HEK293 (cell line): ENCODE data around the gene RAF1.

Experiments
- KLF1 ChIP-seq: fragments of 450-650 bp; formaldehyde crosslinking; IDR thresholded peaks from 2 replicates; pipeline ENCODE4 v1.5.1; 2016; ENCODE audit warnings: missing biosample characterization, missing genetic modification characterization
- KLF10 ChIP-seq: fragments of 450-650 bp; IDR thresholded peaks from 2 replicates; pipeline ENCODE4 v1.5.1; 2018; ENCODE audit warnings: missing biosample characterization, mild to moderate bottlenecking, missing genetic modification characterization
- KLF8 ChIP-seq: fragments of 450-650 bp; formaldehyde crosslinking; IDR thresholded peaks from 2 replicates; pipeline ENCODE4 v1.5.1; 2016; ENCODE audit warnings: missing biosample characterization, missing genetic modification characterization
- PRDM6 ChIP-seq: fragments of 450-650 bp; formaldehyde crosslinking; IDR thresholded peaks from 2 replicates; pipeline ENCODE4 v1.5.1; 2017; ENCODE audit warnings: missing biosample characterization, missing genetic modification characterization
- REPIN1 ChIP-seq: fragments of 450-650 bp; formaldehyde crosslinking; IDR thresholded peaks from 2 replicates; pipeline ENCODE4 v1.5.1; 2017; ENCODE audit warnings: missing biosample characterization, missing genetic modification characterization, low read depth
- SP2 ChIP-seq: fragments of 450-650 bp; formaldehyde crosslinking; IDR thresholded peaks from 2 replicates; pipeline ENCODE4 v1.5.1; 2016; ENCODE audit warnings: missing biosample characterization, missing genetic modification characterization
- SP3 ChIP-seq: fragments of 450-650 bp; formaldehyde crosslinking; IDR thresholded peaks from 2 replicates; pipeline ENCODE4 v1.5.1; 2016; ENCODE audit warnings: missing biosample characterization, missing genetic modification characterization
- ZBTB20 ChIP-seq: fragments of 450-650 bp; formaldehyde crosslinking; IDR thresholded peaks from 2 replicates; pipeline ENCODE4 v1.5.1; 2016; ENCODE audit warnings: missing biosample characterization, missing genetic modification characterization
- ZFHX2 ChIP-seq: fragments of 450-650 bp; formaldehyde crosslinking; conservative IDR thresholded peaks from 2 replicates; pipeline ENCODE4 v1.5.1; 2016; ENCODE audit warnings: missing biosample characterization, missing genetic modification characterization
- ZNF133 ChIP-seq: fragments of 450-650 bp; formaldehyde crosslinking; IDR thresholded peaks from 2 replicates; pipeline ENCODE4 v1.5.1; 2016; ENCODE audit warnings: missing biosample characterization, missing genetic modification characterization
- ZNF138 ChIP-seq: fragments of 450-650 bp; formaldehyde crosslinking; IDR thresholded peaks from 2 replicates; pipeline ENCODE4 v1.5.1; 2016; ENCODE audit warnings: missing biosample characterization, missing genetic modification characterization, borderline replicate concordance
- ZNF146 ChIP-seq: fragments of 450-650 bp; formaldehyde crosslinking; IDR thresholded peaks from 2 replicates; pipeline ENCODE4 v1.5.1; 2016; ENCODE audit warnings: missing biosample characterization, missing genetic modification characterization
- ZNF211 ChIP-seq: fragments of 450-650 bp; formaldehyde crosslinking; IDR thresholded peaks from 2 replicates; pipeline ENCODE4 v1.5.1; 2016; ENCODE audit warnings: low read depth, missing biosample characterization, missing genetic modification characterization
- ZNF23 ChIP-seq: fragments of 450-650 bp; formaldehyde crosslinking; IDR thresholded peaks from 2 replicates; pipeline ENCODE4 v1.5.1; 2016; ENCODE audit warnings: missing biosample characterization, missing genetic modification characterization, borderline replicate concordance
- ZNF24 ChIP-seq: fragments of 450-650 bp; formaldehyde crosslinking; IDR thresholded peaks from 2 replicates; pipeline ENCODE4 v1.5.1; 2016; ENCODE audit warnings: missing biosample characterization, missing genetic modification characterization
- ZNF292 ChIP-seq: fragments of 450-650 bp; formaldehyde crosslinking; IDR thresholded peaks from 2 replicates; pipeline ENCODE4 v1.5.1; 2016; ENCODE audit warnings: low read depth, missing biosample characterization, missing genetic modification characterization, borderline replicate concordance
- ZNF341 ChIP-seq: fragments of 450-650 bp; formaldehyde crosslinking; IDR thresholded peaks from 2 replicates; pipeline ENCODE4; 2016; ENCODE audit warnings: low read depth, missing biosample characterization, missing genetic modification characterization
- ZNF366 ChIP-seq: fragments of 450-650 bp; formaldehyde crosslinking; conservative IDR thresholded peaks from 2 replicates; pipeline ENCODE4 v1.5.1; 2016; ENCODE audit warnings: missing biosample characterization, missing genetic modification characterization
- ZNF37A ChIP-seq: fragments of 450-650 bp; IDR thresholded peaks from 2 replicates; pipeline ENCODE4 v1.5.1; 2018; ENCODE audit warnings: missing biosample characterization, missing genetic modification characterization
- ZNF416 ChIP-seq: fragments of 450-650 bp; formaldehyde crosslinking; IDR thresholded peaks from 2 replicates; pipeline ENCODE4 v1.5.1; 2016; ENCODE audit warnings: missing biosample characterization, missing genetic modification characterization
- ZNF433 ChIP-seq: fragments of 450-650 bp; formaldehyde crosslinking; IDR thresholded peaks from 2 replicates; pipeline ENCODE4 v1.5.1; 2016; ENCODE audit warnings: missing biosample characterization, missing genetic modification characterization, low read depth
- ZNF473 ChIP-seq: fragments of 450-650 bp; formaldehyde crosslinking; IDR thresholded peaks from 2 replicates; pipeline ENCODE4 v1.5.1; 2017; ENCODE audit warnings: missing biosample characterization, missing genetic modification characterization
- ZNF514 ChIP-seq: fragments of 450-650 bp; formaldehyde crosslinking; IDR thresholded peaks from 2 replicates; pipeline ENCODE4 v1.5.1; 2016; ENCODE audit warnings: missing biosample characterization, missing genetic modification characterization
- ZNF518A ChIP-seq: fragments of 450-650 bp; formaldehyde crosslinking; conservative IDR thresholded peaks from 2 replicates; pipeline ENCODE4 v1.5.1; 2016; ENCODE audit warnings: low read depth, missing biosample characterization, missing genetic modification characterization
- ZNF555 ChIP-seq: fragments of 450-650 bp; formaldehyde crosslinking; conservative IDR thresholded peaks from 2 replicates; pipeline ENCODE4 v1.5.1; 2017; ENCODE audit warnings: missing biosample characterization, mild to moderate bottlenecking, missing genetic modification characterization, inconsistent platforms
- ZNF571 ChIP-seq: fragments of 450-650 bp; formaldehyde crosslinking; IDR thresholded peaks from 2 replicates; pipeline ENCODE4 v1.5.0; 2017; ENCODE audit warnings: missing biosample characterization, missing genetic modification characterization
- ZNF610 ChIP-seq: fragments of 450-650 bp; formaldehyde crosslinking; IDR thresholded peaks from 2 replicates; pipeline ENCODE4 v1.5.1; 2016; ENCODE audit warnings: missing biosample characterization, missing genetic modification characterization, borderline replicate concordance
- ZNF664 ChIP-seq: fragments of 450-650 bp; formaldehyde crosslinking; IDR thresholded peaks from 2 replicates; pipeline ENCODE4 v1.5.1; 2016; ENCODE audit warnings: missing biosample characterization, missing genetic modification characterization
- ZNF776 ChIP-seq: fragments of 450-650 bp; formaldehyde crosslinking; IDR thresholded peaks from 2 replicates; pipeline ENCODE4 v1.5.0; 2017; ENCODE audit warnings: missing biosample characterization, missing genetic modification characterization, borderline replicate concordance
- ZNF830 ChIP-seq: fragments of 450-650 bp; IDR thresholded peaks from 2 replicates; pipeline ENCODE4 v1.5.0; 2018; ENCODE audit warnings: missing biosample characterization, missing genetic modification characterization, low read depth, mild to moderate bottlenecking, moderate library complexity
- ZNF843 ChIP-seq: fragments of 450-650 bp; formaldehyde crosslinking; IDR thresholded peaks from 2 replicates; pipeline ENCODE4 v1.5.1; 2016; ENCODE audit warnings: missing biosample characterization, missing genetic modification characterization
- ZSCAN16 ChIP-seq: fragments of 450-650 bp; formaldehyde crosslinking; IDR thresholded peaks from 2 replicates; pipeline ENCODE4 v1.5.1; 2016; ENCODE audit warnings: missing biosample characterization, missing genetic modification characterization
- TF ChIP-seq, protein P1 (sequence below): fragments of 450-650 bp; formaldehyde crosslinking; IDR thresholded peaks from 2 replicates; pipeline ENCODE4 v1.5.1; 2017; ENCODE audit warnings: missing biosample characterization, missing genetic modification characterization

Gene RAF1

DNA sequence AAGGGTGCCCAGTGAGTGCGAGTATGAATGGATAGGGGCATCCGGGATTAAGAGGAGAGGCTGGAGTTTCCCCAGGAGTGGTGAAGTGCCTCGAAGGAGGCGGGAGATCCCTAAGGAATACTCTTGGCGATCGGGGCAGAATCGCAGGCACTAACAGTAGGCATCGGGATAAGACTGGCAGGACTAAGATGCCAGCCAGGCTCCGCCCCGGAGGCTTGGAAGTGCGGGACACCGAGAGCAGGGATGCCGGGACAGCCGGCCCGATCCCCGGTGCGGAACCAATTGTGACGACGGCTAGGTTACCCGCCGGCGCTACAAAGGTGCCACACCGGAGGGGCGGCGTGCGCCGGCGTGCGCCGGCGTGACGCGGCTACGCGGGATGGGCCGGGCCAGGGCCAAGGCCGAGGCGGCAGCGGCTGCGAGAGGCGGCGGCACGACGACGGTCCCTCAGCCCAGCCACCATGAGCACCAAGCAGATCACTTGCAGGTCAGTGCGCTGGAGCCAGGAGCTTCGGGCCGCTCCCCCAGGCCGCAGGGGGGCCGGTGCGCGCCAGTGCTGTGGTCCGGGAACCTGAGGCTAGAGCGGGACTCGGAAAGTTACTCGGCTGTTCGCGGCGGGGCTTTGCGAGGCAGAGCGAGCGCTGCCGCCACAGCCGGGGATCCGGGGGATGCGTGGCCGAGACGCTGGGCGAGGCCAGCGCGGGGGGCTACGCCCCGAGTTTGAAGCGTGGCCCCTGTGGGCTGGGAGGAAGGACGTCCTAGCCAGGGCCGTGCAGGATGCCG lies 107.0 kb downstream of the RAF1 start, which contains the start of gene MKRN2 (continued):
- peak; percentile 6; the same call in 1 of the 2 replicates for TF ChIP-seq ZNF664 (tag by site-specific recombination)
- no peak for TF ChIP-seq ZNF514 (tag by site-specific recombination)
- no peak for TF ChIP-seq ZNF555 (tag by site-specific recombination)
- TF ChIP-seq ZNF571 (tag by site-specific recombination) = no peak
- TF ChIP-seq ZNF473 (tag by site-specific recombination) = no peak
- TF ChIP-seq ZNF518A (tag by site-specific recombination) = peak; percentile 77
- no peak for TF ChIP-seq ZNF433 (tag by site-specific recombination)
- peak; percentile 44; the same call in 1 of the 2 replicates for TF ChIP-seq ZNF37A (tag by site-specific recombination)
- no peak for TF ChIP-seq ZNF416 (tag by site-specific recombination)
- peak; percentile 52; the same call in 1 of the 2 replicates for TF ChIP-seq ZNF843
- peak; percentile 77 for TF ChIP-seq ZNF24 (tag by site-specific recombination)
- peak; percentile 83 for TF ChIP-seq SP3 (tag by site-specific recombination)
- TF ChIP-seq, protein P1, sequence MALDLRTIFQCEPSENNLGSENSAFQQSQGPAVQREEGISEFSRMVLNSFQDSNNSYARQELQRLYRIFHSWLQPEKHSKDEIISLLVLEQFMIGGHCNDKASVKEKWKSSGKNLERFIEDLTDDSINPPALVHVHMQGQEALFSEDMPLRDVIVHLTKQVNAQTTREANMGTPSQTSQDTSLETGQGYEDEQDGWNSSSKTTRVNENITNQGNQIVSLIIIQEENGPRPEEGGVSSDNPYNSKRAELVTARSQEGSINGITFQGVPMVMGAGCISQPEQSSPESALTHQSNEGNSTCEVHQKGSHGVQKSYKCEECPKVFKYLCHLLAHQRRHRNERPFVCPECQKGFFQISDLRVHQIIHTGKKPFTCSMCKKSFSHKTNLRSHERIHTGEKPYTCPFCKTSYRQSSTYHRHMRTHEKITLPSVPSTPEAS (tag by site-specific recombination) = 0 out of 2 replicates have a peak, but pooled peaks have one; percentile 10
- no peak for TF ChIP-seq ZSCAN16 (tag by site-specific recombination)
- peak; percentile 82 for TF ChIP-seq ZNF341 (tag by site-specific recombination)
- peak; percentile 41; the same call in 1 of the 2 replicates for TF ChIP-seq ZNF146
- TF ChIP-seq ZNF830 = no peak
- no peak for TF ChIP-seq ZNF366 (tag by site-specific recombination)
- peak; percentile 95 for TF ChIP-seq KLF8 (tag by site-specific recombination)
- peak; percentile 67 for TF ChIP-seq SP2 (tag by site-specific recombination)
- no peak for TF ChIP-seq ZNF138 (tag by site-specific recombination)
- peak; percentile 87; the same call in 1 of the 2 replicates for TF ChIP-seq ZBTB20 (tag by site-specific recombination)
- TF ChIP-seq ZNF211 (tag by site-specific recombination) = no peak
- no peak for TF ChIP-seq PRDM6 (tag by site-specific recombination)
- TF ChIP-seq ZNF776 = no peak
- peak; percentile 83; the same call in 1 of the 2 replicates for TF ChIP-seq KLF10 (tag by site-specific recombination)
- TF ChIP-seq ZFHX2 (tag by site-specific recombination) = no peak
- peak; percentile 35; the same call in 1 of the 2 replicates for TF ChIP-seq REPIN1 (tag by site-specific recombination)
- no peak for TF ChIP-seq ZNF23 (tag by site-specific recombination)
- TF ChIP-seq KLF1 (tag by site-specific recombination) = peak; percentile 65
- TF ChIP-seq ZNF133 (tag by site-specific recombination) = no peak
- TF ChIP-seq ZNF610 (tag by site-specific recombination) = peak; percentile 65; the same call in 1 of the 2 replicates
- TF ChIP-seq ZNF292 (tag by site-specific recombination) = no peak
